Stimulated activated CD4-positive, alpha-beta T cell treated with anti-CD3 and anti-CD28 coated beads, Interleukin-1b, Interleukin-23, amount 100 ng/mL, for 4 hours (primary cell): Measurements from ENCODE around the gene SRRM3.
"Not testable (repeated sequence)": the region's sequence is repeated elsewhere in the genome, so short reads cannot be mapped to it uniquely, and the experiment has no call there.

Experiments used
- DNase-seq, 2 donors: peaks; one replicate each; pipeline ENCODE4 v3.0.0-alpha.2; 2020; ENCODE audit warnings: low read depth in 2 of 2

SRRM3 gene

DNA sequence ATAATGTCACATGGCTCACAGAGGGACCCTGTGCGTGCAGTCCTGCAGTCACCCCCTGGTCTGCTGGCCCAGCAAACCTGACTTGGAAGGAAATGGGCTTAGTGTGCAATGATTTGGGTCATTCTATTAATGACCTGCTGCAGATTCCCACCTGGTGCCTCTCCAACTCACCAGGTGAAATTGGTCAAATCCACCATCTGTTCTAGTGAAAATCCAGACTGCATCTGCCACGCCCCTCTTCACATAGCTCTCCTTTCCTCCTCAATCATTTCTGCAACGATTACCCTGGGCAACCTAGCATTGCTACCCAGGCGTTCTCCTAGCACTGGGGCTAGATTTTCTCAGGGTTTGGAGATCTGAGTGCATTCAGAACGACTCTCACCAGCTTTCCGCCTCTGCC is 29.4 kb downstream of the SRRM3 start:
- no peak for DNase-seq

GRCh38 chr7:76231583-76231982 is 29.9 kb downstream of the SRRM3 start:
- no peak for DNase-seq

DNA sequence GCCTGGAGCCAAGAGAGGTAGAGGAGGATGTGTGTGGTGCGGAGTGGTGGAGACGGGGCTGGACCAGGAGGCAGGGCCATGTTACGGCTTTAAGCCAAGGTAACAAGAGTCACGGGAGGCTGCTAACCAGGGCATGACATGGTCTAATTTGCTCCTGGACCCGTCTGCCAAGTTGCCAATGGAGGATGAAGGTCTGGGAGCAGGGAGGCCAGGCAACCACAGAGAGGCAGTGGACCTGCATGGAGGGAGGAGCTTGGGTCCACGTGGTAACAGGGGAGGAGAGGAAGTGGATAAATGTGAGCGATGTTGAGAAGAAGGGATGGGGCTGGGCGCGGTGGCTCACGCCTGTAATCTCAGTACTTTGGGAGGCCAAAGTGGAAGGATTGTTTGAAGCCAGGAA is 31.0 kb downstream of the SRRM3 start:
- DNase-seq: no peak

DNA sequence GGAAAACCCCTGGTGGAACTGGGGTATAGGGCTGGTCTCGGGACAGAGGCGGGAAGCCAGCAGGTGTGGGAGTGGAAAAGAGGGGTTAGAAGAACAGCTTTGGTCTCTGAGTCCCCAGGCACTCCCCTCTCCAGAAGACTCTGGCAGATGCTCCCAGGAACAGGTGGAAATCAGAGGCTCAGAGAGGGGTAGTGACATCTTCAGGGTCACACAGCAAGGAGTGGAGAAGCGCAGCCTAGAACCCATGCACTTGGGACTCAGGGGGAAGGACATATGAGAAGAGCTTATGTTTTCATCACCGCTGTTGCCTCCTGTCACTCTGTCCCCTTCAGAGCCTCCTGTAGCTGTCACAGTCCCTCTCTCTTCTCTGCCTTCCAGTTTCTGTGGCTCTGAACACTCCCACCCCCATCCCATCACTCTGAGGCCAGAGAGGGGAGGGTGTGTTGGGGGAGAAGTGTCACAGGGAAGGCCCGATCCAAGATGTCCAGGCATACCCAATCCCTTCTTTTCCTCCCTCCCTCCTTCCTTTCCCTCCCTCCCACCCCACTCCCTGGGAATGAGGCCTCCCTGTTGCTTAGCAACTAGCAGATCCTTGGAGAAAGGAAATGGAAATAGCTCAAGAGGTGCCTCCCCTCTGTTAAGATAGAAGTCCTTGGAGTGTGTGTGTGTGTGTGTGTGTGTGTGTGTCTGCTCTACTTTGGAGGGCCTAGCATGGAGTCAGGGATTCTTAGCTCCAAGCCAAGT is 32.0 kb downstream of the SRRM3 start:
- DNase-seq: no peak

DNA sequence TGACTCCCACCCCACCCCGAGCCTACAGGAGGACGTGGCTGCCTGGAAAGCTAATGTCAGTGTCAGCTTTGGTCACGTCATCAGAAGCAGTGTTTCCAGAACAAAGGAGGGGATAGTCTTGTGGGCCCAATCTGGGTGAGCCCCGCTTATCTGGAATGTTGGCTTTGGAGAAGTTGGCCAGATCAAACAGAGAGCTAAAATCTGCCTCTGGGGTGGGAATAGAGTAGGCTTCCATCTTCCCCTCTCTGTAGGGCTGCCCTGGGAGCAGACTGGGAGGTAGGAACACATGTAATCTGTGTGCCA is 32.5 kb downstream of the SRRM3 start:
- DNase-seq: no peak

- peak; percentile 69 to 77 for DNase-seq
These were observed 33.3 kb downstream of the SRRM3 start for GRCh38 chr7:76234931-76235441.

DNA sequence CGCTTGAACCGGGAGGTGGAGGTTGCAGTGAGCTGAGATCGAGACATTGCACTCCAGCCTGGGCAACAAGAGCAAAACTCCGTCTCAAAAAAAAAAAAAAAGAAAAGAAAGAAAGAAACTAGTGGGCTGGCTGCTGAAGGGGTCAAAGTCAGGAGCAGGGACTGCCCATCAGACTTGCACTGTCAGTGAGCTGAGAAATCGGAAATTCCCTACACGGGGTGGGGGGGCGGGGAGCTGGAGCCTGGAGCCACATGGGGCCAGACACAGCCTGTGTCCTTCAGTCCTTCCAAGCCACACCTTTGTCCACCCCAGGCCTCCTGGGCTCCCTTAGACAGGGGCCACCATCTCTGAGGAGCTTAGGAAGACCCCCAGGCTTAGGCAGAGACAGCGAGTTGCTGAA is 34.5 kb downstream of the SRRM3 start:
- no peak for DNase-seq

DNA sequence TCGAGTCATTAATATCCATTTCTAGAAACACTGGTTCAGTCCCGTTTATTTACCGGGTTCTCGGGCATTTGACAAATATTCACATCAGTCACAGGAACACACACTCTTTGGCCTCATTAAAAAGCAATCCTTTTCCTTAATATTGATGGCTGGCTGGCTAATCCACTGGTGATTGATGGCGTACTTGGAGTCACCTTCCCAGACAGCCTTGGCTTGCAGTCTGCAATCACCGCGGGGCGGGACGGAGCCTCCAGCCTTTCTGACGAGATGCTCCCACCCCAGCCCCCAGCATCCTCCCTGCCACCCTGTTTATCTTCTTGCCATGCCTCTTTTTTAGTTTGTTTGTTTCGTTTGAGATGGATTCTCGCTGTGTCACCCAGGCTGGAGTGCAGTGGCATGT is 36.6 kb downstream of the SRRM3 start:
- DNase-seq: no peak

- DNase-seq: no peak
These were observed 39.4 kb downstream of the SRRM3 start for GRCh38 chr7:76241141-76241540.

DNA sequence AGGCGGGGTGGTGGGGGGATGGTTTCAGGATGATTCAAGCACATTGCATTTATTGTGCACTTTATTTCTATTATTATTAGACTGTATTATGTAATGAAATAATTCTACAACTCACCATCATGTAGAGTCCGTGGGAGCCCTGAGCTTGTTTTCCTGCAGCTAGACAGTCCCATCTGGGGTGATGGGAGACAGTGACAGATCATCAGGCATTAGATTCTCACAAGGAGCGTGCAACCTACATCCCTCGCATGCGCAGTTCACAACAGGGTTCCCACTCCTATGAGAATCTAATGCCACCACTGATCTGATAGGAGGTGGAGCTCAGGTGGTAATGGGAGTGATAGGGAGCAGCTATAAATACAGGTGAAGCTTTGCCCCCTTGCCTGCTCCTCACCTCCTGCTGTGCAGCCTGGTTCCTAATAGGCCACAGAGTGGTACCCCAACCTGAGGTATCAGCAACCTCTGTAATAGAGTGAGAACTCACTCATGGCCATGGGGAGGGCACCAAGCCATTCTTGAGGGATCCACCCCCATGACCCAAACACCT is 40.9 kb downstream of the SRRM3 start:
- not testable (repeated sequence) for DNase-seq

GRCh38 chr7:76244781-76245391 is 43.2 kb downstream of the SRRM3 start:
- no peak for DNase-seq

DNA sequence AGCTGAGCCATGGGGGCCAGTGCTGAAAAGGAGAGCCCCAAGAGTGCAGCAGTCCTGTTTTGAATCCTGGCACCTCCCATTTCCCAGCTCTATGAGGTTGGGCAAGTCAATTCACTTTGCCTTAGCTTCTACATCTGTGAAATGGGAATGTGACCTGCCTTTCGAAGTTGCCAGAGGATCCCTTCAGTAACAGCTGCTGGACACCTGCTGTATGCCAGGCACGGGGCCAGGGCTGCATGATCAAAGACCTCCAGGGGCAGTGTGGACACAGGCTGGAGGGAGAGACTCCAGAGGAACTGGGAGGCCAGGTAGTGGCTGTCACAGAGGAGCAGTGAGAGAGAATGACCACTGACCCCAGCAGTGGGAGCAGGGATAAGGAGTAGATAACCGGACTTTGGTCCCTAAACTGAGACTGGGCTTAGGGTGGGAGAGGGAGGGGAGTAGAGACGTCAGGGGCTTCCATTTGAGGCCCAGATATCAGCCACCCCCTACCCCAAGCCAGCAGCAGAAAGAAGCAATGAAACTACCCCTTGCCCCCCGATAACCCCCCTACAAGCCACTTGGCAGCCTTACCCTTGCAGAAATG is 45.2 kb downstream of the SRRM3 start:
- no peak for DNase-seq

- no peak for DNase-seq
These were observed 46.2 kb downstream of the SRRM3 start for GRCh38 chr7:76247938-76248337.

GRCh38 chr7:76252021-76252420 is 50.3 kb downstream of the SRRM3 start:
- no peak for DNase-seq

DNA sequence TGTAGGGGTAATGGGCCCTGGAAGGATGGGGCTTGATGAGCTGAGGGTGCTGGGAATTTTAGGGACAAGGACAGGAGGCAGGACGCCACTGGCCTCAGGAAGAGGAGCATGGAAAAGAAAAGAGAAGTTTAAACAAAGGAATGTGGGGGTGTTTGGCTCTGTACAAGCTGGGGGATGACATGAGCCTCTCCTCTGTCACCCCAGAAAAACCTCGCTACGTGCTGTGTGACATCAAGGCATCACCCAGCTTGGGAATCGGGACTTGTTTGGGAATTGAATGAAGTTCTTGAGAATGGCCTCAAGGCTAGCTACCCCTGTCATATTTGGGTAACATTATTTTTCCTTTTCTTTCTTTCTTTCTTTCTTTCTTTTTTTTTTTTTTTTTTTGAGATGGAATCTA is 53.1 kb downstream of the SRRM3 start:
- DNase-seq: no peak

DNA sequence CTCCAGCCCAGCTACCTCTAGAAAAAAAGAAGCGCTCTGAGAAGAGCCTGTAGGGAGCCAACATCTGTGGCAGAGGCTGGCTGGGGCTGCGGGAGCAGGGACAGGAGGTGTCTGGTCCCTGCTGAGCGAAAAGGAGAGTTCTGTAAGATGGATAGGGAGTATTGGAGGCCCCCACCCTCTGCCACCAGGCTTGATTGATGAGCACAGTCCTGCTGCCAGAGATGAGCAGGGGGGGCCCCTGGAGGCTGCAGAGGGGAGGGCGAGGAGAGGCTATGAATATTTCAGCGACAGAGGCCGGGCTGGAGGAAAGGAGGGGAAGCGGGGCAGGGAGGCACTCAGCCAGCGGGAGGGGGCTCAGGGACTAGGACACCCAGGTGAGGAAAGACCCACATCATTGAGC is 56.3 kb downstream of the SRRM3 start:
- DNase-seq: no peak

- DNase-seq: no peak
These were observed 57.7 kb downstream of the SRRM3 start for GRCh38 chr7:76259124-76260093.

DNA sequence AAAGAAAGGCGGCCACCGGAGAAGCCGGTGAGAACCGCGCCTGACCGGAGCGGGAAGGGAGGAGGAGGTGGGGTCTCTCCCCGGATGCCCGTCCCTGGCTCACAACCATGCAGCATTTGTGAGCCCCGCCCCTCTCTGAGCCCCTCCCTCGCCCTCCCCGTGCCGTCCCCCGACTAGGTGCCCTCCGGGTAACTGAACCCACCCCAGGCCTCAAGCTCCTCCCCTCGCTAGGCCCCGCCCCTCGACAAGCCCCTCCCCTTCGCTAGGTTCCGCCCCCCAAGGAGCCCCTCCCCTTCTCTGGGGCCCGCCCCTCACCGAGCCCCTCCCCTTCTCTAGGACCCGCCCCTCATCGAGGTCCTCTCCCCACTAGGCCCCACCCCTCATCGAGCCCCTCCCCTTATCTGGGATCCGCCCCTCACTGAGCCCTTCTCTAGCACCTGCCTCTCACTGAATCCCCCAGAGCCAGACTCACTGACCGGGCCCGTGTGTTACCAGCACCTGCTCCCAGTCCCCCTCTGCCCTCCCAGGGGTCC is 58.5 kb downstream of the SRRM3 start:
- peak; percentile 16 to 31 for DNase-seq

GRCh38 chr7:76261329-76261728 is 59.6 kb downstream of the SRRM3 start:
- DNase-seq: no peak

GRCh38 chr7:76261931-76262330 is 60.2 kb downstream of the SRRM3 start:
- DNase-seq: no peak

GRCh38 chr7:76262683-76263402 is 61.1 kb downstream of the SRRM3 start:
- no peak for DNase-seq
